RPMI8226 (cell line): Measurements from ENCODE around the gene ADIPOR2.

Source experiments
- DNase-seq: peaks from one replicate; pipeline ENCODE4 v3.0.0-alpha.2; 2015

ADIPOR2 gene

GRCh38 chr12:1834186-1834925, 143.5 kb downstream of the ADIPOR2 start:
- DNase-seq, result no peak

GRCh38 chr12:1835211-1836131, 144.6 kb downstream of the ADIPOR2 start:
- DNase-seq, result no peak

DNA sequence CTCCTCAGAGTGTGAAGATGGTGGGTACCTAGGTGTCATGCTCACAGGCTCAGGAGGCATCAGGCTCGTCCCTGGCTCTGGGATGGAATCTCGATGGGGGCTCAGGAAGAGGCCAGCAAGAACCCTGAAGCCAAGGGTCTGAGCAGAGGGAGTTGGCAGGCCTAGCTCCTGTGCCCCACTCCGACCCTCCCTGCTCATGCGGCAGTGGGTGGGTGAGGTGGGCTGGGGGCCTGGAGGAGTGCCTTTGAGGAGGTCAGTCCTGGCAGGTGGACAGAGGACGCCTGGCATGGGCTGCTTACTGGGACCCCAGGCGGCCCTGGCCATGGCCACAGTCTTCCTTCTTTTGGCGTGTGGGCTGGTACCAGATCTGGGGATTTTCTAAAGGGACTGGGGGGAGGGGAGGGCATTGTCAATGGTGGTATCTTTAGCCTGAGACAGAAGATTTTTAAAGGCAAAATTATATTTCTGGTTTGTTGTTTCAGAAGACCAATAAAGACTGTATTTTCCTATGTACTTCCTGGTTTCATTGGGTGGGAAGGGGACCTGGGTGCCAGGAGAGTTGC, 145.5 kb downstream of the ADIPOR2 start:
- DNase-seq, result no peak

DNA sequence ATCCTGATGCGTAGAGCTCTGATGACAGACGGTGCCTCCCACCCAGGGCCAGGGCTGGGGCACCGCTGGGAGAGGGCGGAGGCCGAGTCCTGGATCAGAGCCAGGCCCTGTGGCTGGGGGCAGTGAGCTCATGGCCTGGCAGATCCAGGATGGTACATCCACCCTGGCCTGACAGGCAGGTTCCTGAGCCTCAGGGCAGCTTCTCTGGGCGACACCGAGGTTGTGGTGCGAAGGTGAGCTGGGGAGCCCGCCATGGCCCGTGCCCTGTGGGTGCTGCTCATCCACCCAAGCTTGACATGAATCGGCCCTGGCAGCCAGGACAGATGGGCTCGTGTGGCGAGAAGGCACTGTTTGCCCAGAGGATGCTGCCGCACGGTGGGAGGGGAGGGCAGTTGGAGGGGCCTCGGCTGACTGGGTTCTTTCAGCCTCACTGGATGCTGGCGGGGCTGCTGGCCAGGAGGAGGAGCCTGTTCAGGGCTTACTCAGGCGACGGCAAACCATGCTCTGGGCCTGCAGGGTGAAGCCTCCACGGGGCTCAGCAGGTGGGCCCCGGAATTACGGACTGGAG, 146.1 kb downstream of the ADIPOR2 start:
- no peak for DNase-seq

DNA sequence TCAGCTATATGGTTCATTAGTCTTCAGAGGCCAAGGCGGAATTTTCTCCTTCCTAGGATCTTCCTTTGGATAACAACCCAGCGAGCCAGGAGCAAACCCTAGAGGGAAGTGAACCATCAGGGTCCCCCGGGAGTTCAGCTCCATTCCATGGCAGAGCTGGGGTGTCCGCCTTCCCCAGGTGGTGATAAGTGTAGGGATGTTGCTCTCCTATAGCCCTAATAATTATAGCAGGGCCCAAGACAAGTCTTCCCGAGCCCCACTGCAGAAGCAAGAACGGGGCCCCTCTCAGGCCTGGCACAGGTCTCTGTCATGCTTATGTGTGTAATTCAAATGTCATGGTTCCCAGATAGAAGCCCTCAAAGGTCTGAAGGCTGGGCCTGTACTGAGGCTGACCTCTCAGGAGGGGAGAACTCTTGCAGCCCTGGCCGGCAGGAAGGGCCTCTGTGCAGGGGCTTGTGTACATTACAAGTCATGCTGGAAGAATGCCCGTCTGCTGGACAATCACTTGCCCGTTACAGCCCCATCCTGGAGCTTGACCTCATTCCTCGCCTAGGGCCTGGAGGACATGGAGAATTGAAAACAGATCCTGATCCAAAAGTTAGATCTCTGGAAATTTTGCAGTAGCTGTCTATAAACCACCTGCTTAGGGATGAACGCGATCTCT, 146.8 kb downstream of the ADIPOR2 start:
- DNase-seq, result no peak
